Nephron (organoid): ENCODE results near the gene HS6ST3.

Experiments
- H3K27ac Mint-ChIP-seq, 3 experiments: 2 replicates each; pipeline ENCODE4 v1.8.0; 2020; ENCODE audit warnings: mixed read lengths in 3 of 3, mild to moderate bottlenecking in 2 of 3, moderate library complexity in 1 of 3
- H3K27me3 Mint-ChIP-seq: 2 replicates; pipeline ENCODE4 v1.8.0; 2021; ENCODE audit warnings: low read depth, mild to moderate bottlenecking, moderate library complexity, mixed read lengths
- H3K36me3 Mint-ChIP-seq: 2 replicates; pipeline ENCODE4 v1.8.0; 2020; ENCODE audit warnings: low read depth, mixed read lengths
- H3K4me1 Mint-ChIP-seq: 2 replicates; pipeline ENCODE4 v1.8.0; 2020; ENCODE audit warnings: mixed read lengths
- H3K4me3 Mint-ChIP-seq, 3 experiments: 2 replicates each; pipeline ENCODE4 v1.8.0; 2020; ENCODE audit warnings: mild to moderate bottlenecking in 3 of 3, mixed read lengths in 3 of 3, moderate library complexity in 2 of 3
- H3K9me3 Mint-ChIP-seq: 2 replicates; pipeline ENCODE4 v1.8.0; 2020; ENCODE audit warnings: mixed read lengths
- TF ChIP-seq, protein P1 (sequence below), 3 experiments: fragments of 200-600 bp; sonication (generic); IDR thresholded peaks; one replicate each; pipeline ENCODE4 v1.5.0; 2021; ENCODE audit warnings: antibody characterized with exemption in 3 of 3; ENCODE audit not compliant: unreplicated experiment in 3 of 3

The HS6ST3 gene

DNA sequence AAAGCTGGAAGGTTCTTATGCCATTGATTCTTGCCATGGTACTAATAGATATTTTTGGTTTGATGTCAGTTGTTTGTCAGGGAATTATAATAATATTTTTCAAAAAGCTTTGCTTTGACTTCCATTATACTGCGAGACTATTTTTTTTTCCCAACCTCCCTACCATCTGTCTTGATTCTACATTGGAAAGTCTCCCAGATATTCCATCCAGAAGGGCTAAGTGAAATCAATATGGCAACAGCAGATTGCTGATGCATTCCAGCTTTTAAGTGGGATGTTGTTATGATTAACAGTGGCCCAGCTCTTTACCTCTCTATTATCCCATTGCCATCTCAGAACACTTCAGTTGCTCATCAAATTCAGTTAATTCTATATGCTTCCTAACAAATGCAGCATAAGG, 657.0 kb downstream of the HS6ST3 start:
- Mint-ChIP-seq H3K27me3 (no peaks in the 10 kb centered on the region), H3K4me1 (no peaks in the 10 kb centered on the region), H3K27ac (no peak overlapping the region), H3K36me3 (no peaks in the 10 kb centered on the region), H3K4me3 (no peak overlapping the region), H3K9me3 (no peaks in the 10 kb centered on the region)
- TF ChIP-seq, protein P1, sequence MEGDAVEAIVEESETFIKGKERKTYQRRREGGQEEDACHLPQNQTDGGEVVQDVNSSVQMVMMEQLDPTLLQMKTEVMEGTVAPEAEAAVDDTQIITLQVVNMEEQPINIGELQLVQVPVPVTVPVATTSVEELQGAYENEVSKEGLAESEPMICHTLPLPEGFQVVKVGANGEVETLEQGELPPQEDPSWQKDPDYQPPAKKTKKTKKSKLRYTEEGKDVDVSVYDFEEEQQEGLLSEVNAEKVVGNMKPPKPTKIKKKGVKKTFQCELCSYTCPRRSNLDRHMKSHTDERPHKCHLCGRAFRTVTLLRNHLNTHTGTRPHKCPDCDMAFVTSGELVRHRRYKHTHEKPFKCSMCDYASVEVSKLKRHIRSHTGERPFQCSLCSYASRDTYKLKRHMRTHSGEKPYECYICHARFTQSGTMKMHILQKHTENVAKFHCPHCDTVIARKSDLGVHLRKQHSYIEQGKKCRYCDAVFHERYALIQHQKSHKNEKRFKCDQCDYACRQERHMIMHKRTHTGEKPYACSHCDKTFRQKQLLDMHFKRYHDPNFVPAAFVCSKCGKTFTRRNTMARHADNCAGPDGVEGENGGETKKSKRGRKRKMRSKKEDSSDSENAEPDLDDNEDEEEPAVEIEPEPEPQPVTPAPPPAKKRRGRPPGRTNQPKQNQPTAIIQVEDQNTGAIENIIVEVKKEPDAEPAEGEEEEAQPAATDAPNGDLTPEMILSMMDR (IDR thresholded peaks at IDR 0.05; ENCODE audit: unreplicated experiment in 3 of 3), result no peak

- TF ChIP-seq, protein P1 (IDR thresholded peaks at IDR 0.05; ENCODE audit: unreplicated experiment in 3 of 3), result no peak
- no peaks in the 10 kb centered on the region for H3K9me3 Mint-ChIP-seq
- H3K27ac Mint-ChIP-seq, result no peak overlapping the region
- no peaks in the 10 kb centered on the region for H3K27me3 Mint-ChIP-seq
- no peaks in the 10 kb centered on the region for H3K4me1 Mint-ChIP-seq
- H3K36me3 Mint-ChIP-seq, result no peaks in the 10 kb centered on the region
- H3K4me3 Mint-ChIP-seq, result no peak overlapping the region
These were observed 659.9 kb downstream of the HS6ST3 start for GRCh38 chr13:96749825-96750224.

- no peak overlapping the region for H3K4me3 Mint-ChIP-seq
- H3K27me3 Mint-ChIP-seq, result no peaks in the 10 kb centered on the region
- H3K9me3 Mint-ChIP-seq, result no peaks in the 10 kb centered on the region
These were observed 661.2 kb downstream of the HS6ST3 start for GRCh38 chr13:96751089-96751488.

DNA sequence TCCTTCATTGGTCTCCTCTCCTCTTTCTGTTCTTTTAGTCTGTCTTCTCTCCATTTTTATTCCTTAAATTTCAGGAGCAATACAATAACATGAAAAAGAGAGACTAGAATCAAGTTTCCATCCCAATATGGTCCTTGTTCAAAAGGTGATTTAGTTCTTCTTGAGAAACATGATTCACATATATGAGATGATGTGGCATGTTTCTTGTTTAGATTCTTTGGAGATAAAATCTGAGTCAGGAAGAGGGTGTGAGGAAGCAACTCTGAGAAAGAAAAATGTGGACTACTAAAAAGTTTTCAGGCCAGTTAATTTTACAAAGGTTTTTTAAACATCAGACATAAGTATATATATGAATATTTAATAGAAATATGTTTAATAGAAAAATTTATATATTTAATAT, 673.0 kb downstream of the HS6ST3 start:
- no peaks in the 10 kb centered on the region for H3K36me3 Mint-ChIP-seq
- H3K9me3 Mint-ChIP-seq, result no peaks in the 10 kb centered on the region
- H3K27ac Mint-ChIP-seq, result no peak overlapping the region
- H3K4me3 Mint-ChIP-seq, result no peak overlapping the region
- TF ChIP-seq, protein P1 (IDR thresholded peaks at IDR 0.05; ENCODE audit: unreplicated experiment in 3 of 3), result no peak
- no peaks in the 10 kb centered on the region for H3K4me1 Mint-ChIP-seq
- H3K27me3 Mint-ChIP-seq, result peaks cover 4% of the 10 kb centered on the region

More at GRCh38 chr13:96751089-96751488, 661.2 kb downstream of the HS6ST3 start:
- Mint-ChIP-seq H3K27ac (no peak overlapping the region), H3K36me3 (no peaks in the 10 kb centered on the region), H3K4me1 (no peaks in the 10 kb centered on the region)
- TF ChIP-seq, protein P1 (IDR thresholded peaks at IDR 0.05; ENCODE audit: unreplicated experiment in 3 of 3), result no peak

GRCh38 chr13:96766306-96766705, 676.4 kb downstream of the HS6ST3 start:
- TF ChIP-seq, protein P1 (IDR thresholded peaks at IDR 0.05; ENCODE audit: unreplicated experiment in 3 of 3), result no peak
- Mint-ChIP-seq H3K27me3 (peaks cover 4% of the 10 kb centered on the region), H3K4me3 (no peak overlapping the region), H3K4me1 (peaks cover 4% of the 10 kb centered on the region), H3K9me3 (no peaks in the 10 kb centered on the region), H3K27ac (no peak overlapping the region), H3K36me3 (no peaks in the 10 kb centered on the region)

DNA sequence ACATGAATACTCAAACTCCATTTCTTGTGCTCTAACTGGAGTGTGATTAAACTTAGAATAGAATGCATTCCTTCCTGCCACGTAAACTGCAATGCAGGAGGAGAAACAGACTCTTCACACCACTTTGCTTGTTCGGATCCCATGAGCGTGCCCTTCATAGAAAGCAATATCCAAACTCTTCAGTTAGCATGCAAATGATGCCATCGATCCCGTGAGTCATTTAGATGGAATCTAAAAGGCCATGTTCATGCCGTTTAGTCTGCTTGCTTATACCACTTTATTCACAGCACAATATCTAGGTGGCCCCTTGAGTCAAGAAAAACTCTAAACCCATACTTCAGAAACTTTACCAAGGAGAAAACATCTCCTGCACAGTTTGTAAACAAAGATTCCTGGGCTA, 678.6 kb downstream of the HS6ST3 start:
- peak overlapping the region; percentile 0 to 23 (median 1) for H3K27ac Mint-ChIP-seq
- H3K4me1 Mint-ChIP-seq, result peaks cover 4% of the 10 kb centered on the region
- no peak overlapping the region for H3K4me3 Mint-ChIP-seq
- H3K27me3 Mint-ChIP-seq, result peaks cover 4% of the 10 kb centered on the region
- TF ChIP-seq, protein P1 (IDR thresholded peaks at IDR 0.05; ENCODE audit: unreplicated experiment in 3 of 3), result no peak
- no peaks in the 10 kb centered on the region for H3K36me3 Mint-ChIP-seq
- H3K9me3 Mint-ChIP-seq, result no peaks in the 10 kb centered on the region
